Testis (tissue), 2 donors: ENCODE measurements around the gene TNRC6B.

Source experiments
- POLR2A ChIP-seq: fragments of 450-650 bp; IDR thresholded peaks from one replicate; pipeline ENCODE4 v1.6.1; 2017; ENCODE audit warnings: antibody characterized with exemption, mild to moderate bottlenecking, moderate library complexity
- TF ChIP-seq, protein P1 (sequence below), 3 experiments: fragments of 450-650 bp in 2 of 3; fragments of 200-600 bp in 1 of 3; sonication (generic) in 1 of 3; IDR thresholded peaks; one replicate each; pipeline ENCODE4 v1.5.1; 2016 to 2019; ENCODE audit warnings: antibody characterized with exemption in 3 of 3, mild to moderate bottlenecking in 2 of 3, moderate library complexity in 1 of 3

DNA sequence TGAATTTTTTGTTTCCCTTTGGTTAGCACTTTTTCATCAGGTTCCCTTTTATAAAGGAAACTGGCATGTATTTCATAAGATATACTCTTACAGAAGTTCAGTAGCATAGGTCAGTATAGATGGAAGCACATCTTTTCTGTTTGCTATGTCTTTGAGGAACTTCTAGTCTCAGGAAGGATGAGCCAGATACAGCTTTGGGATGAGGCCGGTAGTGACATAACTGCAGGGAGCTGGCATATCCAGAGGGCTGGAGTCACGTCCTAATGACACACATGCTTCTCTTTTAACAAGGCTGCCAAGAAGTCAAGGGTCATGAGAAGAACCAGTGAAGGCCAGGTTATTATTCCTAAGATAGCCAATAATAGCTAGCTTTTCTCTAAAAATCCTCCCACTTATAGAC lies 135.3 kb downstream of the TNRC6B start:
- TF ChIP-seq, protein P1, sequence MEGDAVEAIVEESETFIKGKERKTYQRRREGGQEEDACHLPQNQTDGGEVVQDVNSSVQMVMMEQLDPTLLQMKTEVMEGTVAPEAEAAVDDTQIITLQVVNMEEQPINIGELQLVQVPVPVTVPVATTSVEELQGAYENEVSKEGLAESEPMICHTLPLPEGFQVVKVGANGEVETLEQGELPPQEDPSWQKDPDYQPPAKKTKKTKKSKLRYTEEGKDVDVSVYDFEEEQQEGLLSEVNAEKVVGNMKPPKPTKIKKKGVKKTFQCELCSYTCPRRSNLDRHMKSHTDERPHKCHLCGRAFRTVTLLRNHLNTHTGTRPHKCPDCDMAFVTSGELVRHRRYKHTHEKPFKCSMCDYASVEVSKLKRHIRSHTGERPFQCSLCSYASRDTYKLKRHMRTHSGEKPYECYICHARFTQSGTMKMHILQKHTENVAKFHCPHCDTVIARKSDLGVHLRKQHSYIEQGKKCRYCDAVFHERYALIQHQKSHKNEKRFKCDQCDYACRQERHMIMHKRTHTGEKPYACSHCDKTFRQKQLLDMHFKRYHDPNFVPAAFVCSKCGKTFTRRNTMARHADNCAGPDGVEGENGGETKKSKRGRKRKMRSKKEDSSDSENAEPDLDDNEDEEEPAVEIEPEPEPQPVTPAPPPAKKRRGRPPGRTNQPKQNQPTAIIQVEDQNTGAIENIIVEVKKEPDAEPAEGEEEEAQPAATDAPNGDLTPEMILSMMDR (IDR thresholded peaks at IDR 0.05): no peak
- no peak for TF ChIP-seq POLR2A
